ENCODE data around the gene NBPF11.
"Not testable (repeated sequence)": the region's sequence is repeated elsewhere in the genome, so short reads cannot be mapped to it uniquely, and the experiment has no call there.

NBPF11 gene, protein sequence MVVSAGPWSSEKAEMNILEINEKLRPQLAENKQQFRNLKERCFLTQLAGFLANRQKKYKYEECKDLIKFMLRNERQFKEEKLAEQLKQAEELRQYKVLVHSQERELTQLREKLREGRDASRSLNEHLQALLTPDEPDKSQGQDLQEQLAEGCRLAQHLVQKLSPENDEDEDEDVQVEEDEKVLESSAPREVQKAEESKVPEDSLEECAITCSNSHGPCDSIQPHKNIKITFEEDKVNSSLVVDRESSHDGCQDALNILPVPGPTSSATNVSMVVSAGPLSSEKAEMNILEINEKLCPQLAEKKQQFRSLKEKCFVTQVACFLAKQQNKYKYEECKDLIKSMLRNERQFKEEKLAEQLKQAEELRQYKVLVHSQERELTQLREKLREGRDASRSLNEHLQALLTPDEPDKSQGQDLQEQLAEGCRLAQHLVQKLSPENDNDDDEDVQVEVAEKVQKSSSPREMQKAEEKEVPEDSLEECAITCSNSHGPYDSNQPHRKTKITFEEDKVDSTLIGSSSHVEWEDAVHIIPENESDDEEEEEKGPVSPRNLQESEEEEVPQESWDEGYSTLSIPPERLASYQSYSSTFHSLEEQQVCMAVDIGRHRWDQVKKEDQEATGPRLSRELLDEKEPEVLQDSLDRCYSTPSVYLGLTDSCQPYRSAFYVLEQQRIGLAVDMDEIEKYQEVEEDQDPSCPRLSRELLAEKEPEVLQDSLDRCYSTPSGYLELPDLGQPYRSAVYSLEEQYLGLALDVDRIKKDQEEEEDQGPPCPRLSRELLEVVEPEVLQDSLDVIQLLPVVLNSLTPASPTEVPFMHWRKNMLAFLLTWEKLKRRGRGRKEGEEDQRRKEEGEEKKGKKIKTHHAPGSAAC

DNA sequence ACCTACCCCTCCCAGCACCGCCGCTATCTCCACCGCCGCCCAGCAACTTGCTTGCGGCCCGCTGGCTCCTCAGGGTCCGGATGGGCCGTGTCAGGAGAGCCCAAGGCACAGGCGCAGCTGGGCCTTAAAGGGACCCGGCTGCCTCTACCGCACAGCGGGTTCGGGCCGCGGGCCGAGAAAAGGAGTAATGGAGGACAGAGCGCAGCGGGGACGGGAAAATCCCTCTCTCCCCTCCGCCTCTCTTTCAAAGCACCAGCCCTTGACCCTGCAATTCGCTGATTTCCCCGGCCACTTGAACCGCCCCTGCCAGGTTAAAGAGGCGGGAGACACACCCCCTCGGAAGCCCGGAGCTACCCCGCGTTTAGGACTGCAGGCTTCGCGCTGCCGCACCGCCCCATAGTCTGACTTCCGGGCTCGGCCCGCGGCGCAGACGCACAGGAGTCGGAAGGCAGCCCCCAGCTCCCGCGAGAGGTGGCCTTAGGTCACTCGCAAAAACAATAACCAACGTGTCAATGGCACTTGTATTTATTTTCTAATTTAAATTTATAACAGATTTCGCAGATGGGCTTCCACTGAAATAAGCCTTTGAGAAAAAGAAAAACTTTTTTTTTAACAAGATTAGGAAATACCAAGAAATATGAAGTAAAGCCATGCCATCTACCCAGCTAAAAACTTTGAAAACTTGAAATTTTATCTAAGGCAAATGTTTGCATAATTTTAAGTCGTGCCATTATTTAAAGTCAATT, at the start of gene NBPF11:
Gene NBPF11 (minus strand): TSS at position 371 of the 746 bp plus-strand sequence. CDS start 25,278 bp downstream, outside the sequence.
- peak; percentile 85 for DNase-seq

DNA sequence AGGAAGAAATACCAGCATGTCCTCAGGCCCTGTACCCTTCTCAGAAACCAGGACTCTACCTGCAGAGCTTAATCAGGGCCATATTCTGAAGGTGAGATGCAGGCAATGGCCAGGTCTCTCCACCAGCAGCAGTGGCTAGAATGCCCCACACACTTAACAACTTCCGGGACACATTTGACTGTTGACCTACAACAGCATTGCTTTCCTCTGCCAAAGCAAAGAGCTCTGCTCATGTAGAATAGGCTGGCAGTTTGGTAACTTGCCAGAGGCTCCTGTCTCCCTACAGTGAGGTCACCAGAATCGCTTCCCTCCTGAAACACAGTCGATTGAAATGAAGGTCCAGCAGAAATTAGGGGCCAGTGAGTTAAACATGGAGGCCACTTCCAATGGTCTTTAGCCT, 45.3 kb upstream of the NBPF11 start:
- DNase-seq, result not testable (repeated sequence)

DNA sequence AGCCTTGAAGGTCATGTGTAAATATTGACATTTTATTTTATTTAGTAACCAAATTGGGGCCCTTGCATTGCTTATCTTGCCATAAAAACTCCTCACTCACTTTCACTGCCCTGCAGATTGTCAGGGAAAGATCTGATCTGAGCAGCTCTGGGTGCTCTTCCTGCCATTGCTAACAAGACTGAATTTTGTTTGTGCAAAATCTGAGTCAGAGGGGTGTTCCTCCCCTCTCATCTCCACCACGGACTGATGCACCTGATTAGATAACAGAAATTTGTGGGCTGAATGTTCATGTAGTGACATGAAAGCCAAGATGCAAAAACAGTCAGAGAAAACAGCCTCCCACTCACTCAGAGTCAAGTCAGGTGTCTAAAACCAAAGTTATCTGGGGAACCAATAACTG, 44.9 kb upstream of the NBPF11 start:
- DNase-seq, result not testable (repeated sequence)

DNA sequence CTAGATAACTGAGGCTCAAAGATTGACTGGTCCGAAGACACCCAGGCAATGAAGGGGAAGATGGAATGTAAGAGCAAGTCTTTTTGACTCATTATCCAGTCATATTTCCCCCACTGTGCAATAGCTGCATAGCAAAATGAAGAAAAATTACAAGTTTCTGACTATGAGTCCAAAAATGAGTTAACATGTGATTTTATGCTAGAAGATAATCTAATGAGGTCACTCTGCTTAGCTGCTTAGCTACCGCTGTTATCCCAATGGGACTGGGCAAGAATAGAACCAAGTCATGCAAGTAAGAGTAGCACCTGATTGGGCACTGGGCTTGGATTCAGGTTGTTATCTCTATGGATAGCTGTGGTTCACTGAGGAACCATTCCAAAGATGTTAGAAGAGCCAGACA, 43.0 kb upstream of the NBPF11 start:
- DNase-seq, result not testable (repeated sequence)

DNA sequence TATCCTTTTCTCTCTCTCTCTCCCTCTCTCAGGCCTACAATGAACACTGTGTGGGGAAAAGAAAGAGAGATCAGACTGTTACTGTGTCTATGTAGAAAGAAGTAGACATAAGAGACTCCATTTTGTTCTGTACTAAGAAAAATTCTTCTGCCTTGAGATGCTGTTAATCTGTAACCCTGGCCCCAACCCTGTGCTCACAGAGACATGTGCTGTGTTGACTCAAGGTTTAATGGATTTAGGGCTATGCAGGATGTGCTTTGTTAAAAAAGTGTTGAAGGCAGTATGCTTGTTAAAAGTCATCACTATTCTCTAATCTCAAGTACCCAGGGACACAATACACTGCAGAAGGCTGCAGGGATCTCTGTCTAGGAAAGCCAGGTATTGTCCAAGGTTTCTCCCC, 36.7 kb upstream of the NBPF11 start:
- DNase-seq, result not testable (repeated sequence)

DNA sequence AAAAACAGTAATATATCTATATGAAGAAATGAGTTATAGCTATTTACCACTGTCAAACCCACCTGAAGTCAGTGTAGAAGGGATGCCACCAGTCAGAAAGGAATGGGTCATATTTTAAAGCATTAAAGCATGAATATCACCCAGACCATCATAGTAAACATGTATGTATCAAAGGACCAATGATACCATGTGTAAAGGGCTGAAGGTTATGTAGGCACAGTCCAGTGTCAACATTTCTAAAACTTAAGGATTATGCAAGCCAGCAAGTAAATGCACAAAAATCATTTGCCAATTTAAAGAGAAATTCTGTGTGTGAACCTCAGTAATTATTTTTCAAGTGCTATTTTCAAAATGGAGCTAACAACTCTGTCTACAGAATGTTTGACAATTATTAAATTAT, 26.6 kb upstream of the NBPF11 start:
- not testable (repeated sequence) for DNase-seq

DNA sequence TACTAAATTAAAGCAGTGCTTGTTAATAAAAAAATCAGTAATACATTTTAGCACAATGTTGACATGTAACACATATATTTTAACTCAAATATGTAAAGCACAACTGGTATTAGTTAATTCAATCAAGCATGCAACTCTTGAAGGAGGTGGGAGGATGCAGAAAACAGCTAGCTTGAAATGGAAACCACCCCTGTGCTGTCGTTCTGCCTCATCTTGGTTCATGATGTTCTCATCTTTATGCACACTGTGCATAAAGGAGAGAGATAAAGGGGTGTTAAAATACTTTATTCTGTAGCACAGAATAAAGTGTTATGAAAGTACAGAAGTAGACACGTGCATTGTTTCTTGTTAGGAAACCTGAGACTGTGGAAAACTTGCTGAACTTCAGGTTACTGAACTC, 23.3 kb upstream of the NBPF11 start:
- DNase-seq, result not testable (repeated sequence)

DNA sequence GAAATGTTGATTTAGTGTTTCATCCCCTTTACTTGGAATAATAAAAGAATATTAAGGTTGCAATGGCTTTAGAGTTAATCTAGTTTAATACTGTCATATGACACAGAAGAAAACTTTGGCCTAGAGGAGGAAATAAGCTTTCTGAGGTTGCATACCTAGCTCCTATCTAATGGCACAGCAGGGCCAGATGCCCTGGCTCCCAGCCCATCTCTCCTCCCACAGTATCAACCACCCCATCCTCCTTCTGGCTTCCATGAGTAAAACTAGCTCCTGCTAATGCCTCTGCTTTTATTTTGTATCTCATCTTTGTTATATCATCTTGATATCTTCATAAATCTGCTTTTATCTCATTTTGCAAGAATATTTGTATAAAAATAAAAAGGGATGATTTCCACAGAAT, 19.9 kb upstream of the NBPF11 start:
- not testable (repeated sequence) for DNase-seq

DNA sequence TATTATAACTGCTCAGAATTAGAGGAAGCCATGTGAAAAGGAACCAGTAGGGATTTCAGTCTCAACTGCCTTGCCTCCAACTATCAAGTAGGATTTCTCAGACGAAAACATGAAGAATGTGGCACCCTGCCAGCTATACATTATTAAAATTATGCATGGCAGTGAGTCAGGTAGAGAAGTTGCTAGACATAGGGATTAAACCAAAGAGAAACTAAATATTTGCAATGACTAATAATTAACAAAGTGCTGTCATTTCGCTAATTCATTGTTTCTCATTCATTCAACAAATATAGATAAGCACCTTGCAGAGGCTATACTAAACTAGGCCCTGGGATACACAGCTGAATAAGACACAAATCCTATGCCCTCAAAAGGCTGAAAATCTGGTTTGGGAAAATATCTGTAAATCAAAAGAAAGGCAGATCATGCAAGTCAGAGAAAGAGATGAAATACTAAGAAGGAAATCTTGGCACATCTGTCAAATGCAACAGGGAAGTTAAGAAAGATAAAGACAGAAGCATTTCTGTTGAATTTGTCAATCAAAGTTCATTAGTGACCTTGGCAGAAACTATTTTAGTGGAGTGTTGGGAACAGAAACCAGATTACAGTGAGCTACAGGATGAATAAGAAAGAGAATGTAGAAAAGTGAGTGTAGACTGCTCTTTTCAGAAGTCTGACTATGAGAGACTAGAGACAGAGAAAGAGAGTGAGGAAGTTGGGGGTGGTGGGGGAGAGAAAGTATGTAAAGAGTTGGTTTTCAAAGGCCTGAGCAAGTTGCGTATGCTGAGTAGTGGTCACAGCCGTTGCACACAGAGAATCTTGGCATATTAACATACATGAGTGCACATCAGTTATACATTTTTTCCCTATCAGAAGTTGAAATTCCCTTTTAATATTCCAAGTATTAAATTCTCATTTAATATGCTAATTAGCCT, 14.7 kb upstream of the NBPF11 start:
- no peak for DNase-seq

DNA sequence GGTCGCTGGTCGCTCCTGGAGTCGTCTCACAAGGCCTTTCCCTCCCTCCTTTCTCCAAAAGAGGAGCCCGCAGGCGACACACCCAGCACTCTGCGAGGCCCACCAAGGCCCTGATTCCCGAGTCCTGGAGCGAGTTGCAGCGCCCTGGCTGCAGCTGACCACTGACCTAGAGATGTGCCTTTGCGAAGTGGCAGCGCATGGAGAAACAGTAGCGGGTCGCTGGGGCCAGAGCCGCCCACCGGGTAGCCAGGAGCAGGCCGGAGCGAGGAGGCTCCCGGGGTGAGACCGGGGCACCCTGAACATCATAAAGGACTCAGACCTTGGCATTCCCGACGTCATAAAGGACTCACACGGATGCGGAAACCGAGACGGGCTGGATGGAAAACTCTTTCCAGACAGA, 10.3 kb upstream of the NBPF11 start:
- DNase-seq, result no peak

DNA sequence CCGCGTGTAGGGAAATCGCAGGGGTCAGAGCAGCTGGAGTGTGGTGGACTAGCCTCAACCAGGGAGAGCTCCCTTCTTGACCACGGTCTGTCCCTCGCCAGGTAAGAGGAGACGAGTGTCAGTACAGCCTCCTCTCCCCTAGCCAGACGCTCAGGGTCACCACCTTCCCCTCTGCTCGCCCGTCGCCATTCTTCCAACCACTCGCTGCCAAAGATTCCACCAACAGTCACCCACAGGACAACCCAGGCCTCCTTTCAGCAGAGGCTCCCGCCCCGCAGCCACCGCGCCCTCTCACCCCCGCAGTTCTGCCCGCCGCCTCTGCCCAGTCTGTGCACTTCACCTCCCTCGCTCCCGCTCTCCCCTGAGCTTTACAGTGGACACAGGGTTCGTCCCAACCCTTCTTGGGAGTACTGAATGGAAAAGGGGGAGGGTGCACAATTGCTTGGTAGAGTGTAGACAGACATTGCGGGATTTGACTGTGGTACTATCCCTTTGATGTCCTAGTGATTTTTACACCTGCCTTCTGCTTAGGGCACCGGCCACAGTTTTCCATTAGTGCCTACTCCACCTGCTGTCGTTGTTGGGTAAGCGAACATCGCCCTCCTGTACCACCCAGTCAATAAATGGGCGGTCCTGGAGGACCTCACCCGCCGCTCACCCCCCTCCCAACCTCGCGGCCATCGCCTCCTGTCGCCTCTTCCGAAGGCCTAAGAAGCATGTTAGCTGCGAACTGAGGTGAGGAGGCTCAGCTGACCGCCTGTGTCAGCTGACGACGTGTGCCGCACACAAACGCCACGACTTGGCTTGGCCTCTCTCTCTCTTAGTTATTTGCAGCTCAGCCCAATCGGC, 9.2 kb upstream of the NBPF11 start:
- DNase-seq, result no peak

DNA sequence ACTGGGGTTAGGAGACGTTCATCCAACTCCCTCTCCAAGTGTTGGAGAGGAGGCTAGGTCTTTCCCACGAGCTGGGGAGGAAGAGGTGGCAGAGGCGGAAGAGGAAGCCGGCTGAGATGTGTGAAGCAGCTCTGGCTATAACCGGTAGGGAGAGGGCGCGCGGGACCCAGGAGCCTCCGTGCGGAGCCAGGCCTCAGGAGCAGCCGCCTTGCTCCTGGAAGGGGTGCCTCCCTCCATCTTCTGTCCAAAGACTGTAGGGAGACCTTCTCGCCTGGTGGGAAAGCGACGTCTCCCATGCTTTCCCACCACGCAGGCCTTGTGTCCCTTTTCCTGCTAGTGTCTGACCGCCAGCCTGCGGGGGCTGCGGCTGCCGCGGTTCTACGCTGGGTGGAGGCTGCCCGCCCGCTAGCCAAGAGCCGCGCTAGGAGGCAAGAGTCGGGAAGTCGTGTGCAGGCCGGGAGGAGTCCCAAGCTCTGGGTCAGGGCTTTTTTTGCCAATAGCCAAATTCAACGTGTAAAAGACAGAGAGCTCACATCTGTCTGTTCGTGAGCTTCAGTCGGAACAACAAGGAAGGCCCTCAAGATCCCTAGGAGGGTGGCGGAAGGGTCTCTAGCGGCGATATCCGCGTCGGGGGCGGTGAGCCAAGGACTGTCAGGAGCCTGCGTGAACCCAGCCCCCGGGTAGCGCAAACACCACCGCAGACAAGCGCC, 8.4 kb upstream of the NBPF11 start:
- no peak for DNase-seq

DNA sequence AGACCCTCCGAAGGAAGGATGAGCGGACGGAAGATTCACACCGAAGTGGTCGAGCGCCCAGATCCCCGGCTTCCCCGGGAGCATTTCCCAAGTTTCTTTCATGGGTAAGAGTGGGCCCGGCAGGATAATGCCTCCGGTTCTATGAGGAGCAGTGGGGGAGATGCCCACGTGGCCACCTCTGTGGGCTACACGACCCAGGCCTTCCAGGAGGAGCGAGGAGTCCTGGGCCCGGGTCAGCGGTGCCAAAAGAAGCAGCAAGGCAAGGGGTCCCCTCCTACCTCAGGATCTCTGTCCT, 7.9 kb upstream of the NBPF11 start:
- no peak for DNase-seq

DNA sequence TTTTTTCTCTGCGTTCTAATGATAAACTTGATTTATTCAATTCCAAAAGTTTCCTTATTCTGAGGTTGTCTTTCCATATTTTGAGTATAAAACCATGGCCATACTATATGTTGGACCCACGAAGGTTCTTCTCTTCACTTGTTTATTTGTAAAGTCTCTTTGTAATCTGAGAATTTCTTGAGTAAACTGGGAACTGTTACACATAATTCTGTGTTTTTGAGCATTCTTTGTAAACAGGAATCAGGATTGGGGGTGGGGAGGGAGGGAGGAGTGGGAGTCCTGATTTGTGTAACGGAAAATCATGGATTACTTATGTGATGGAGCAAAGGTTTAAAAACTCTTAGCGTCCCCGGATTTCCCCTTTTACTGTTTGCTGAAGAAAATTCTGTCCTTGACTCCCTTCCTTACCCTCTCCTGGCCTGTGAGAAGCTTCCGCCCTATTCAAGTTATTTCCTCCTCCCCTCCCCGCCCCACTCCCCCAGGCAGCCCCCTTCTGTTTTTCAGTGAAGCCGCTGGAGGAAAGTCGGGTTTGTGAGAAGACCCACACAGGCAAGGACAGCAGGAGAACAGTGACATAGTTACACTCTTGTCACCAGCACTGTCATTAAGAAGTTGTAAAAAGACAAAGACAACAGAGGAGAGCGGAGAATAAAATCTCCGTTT, 6.4 kb upstream of the NBPF11 start:
- no peak for DNase-seq

DNA sequence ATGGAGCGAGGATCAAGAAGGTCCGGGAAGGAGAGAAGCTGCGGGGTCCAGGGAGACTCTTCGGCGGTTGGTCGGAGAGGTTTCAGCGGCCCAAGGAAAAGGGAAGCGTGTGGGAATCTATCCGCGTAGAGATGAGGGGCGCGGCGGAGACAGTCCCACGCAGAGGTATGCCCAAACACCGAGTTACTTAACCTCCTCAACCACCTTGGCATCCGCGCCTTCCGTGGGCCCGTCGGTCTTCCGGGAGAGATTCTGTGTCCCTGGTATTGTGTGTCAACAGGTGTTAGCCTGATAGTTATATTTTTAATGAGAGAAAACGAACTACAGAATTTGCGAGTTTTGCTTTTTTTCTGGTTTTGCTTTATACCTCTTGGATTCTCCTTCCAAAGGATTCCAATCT, 5.7 kb upstream of the NBPF11 start:
- DNase-seq, result not testable (repeated sequence)

DNA sequence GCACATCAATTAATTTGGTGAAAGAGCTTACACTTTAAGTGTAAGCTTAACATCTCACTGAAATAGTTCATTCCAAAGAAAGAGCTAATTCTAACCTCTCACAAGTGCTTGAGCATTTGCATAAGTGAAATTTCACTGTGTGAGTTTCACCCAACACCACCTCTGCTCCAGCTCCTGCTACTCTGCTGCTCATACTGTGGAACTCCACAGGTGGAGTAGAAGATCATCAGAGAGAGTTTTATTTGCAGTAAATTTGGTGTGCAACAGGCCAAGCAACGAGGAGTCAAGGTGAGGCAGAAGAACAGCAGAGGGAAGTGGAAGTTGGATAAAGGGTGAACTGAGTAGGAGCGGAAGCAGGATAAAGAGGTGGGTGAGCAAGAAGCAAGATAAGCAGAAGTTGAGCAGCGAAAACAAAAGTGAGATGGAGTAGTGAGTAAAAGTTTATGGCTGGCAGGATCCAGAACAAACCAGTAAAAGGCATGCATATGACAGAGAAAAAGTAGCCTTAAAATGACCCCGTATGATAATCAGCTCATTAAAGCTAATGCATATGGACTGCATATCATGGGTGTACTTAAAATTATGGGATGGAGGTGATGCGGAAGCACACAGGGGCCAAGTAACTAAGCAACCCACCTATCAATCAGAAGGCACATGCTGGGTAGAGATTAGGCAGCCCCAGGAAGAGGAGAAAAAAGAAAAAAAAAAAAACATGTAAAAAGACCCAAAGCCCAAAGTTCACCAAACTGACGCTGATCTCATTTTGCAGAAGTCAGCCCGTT, 3.6 kb upstream of the NBPF11 start:
- DNase-seq, result not testable (repeated sequence)

DNA sequence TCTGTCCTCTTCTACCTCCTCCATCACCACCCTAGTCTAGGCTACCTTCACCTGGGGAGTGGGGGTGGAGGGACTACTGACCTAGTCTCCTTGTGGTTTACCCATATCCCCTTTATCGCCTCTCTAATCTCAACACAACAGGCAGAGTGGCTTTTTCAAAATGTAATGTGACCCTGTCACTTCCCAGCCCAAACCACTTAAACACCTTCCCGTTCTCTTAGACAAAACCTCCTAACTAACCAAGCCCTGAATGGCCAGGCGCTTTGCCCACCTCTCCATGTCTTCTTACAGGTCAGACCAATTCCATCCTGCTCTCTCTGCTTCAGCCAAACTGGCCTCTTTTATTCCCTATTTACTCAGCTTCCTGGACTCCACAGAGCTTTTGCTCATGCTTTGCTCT, 714 bp upstream of the NBPF11 start:
- DNase-seq, result not testable (repeated sequence)

DNA sequence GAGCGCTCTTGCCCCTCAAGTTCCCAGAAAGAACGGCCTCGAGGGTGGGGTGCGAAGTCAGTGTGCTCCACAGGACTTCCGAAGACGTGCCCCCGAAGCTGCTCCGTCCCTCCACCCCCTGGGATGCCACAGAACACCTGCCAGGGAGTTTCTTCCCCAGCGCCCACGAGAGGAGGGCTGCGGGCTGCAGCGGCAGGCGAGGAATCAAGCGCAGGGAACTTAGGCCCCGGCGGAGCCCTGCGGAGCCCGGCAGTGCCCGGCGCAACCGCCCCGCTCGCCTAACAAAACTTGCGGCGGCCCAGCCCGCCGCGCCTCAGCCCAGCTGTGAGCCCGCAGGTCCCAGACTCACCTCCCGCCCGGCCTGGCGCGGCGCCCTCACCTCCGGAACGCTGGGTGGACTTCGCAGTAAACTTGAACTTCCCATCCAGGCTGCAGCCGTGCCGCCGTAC, 686 bp downstream of the NBPF11 start:
- peak; percentile 25 for DNase-seq

DNA sequence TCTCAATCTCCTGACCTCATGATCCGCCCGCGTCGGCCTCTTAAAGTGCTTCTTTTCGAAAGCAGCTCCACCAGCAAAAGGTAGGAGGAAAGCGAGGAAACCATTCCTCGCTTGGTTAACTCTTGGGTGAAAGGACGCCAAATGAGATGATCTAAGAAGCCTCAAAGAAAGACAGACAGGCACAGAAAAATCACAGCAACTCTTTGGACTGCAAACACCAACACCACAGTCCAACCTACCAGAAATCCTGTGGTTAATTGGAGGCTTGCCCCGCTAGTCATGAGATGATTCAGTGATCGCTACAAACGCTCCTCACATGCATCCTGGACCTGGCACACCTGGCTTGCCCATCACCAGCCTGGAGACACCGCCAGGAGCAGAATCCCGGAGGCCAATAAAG, 1.1 kb downstream of the NBPF11 start:
- not testable (repeated sequence) for DNase-seq
